Prostate gland (tissue), 2 donors: ENCODE measurements around the gene CRYBB3.

Source experiments
- CTCF ChIP-seq, 4 experiments: fragments of 200-600 bp in 2 of 4; fragments of 450-650 bp in 2 of 4; sonication (generic) in 2 of 4; IDR thresholded peaks; 1 replicate in 3 of 4; 2 replicates in 1 of 4; pipeline ENCODE4 v1.5.1; 2016 to 2019; ENCODE audit warnings: antibody characterized with exemption in 4 of 4, mild to moderate bottlenecking in 2 of 4, moderate library complexity in 2 of 4
- POLR2A ChIP-seq: fragments of 450-650 bp; IDR thresholded peaks from one replicate; pipeline ENCODE4 v1.6.1; 2016; ENCODE audit warnings: antibody characterized with exemption, mild to moderate bottlenecking
- POLR2AphosphoS5 ChIP-seq: sonication (generic); formaldehyde crosslinking; IDR thresholded peaks from one replicate; pipeline ENCODE4 v1.6.1; 2017; ENCODE audit warnings: antibody characterized with exemption

DNA sequence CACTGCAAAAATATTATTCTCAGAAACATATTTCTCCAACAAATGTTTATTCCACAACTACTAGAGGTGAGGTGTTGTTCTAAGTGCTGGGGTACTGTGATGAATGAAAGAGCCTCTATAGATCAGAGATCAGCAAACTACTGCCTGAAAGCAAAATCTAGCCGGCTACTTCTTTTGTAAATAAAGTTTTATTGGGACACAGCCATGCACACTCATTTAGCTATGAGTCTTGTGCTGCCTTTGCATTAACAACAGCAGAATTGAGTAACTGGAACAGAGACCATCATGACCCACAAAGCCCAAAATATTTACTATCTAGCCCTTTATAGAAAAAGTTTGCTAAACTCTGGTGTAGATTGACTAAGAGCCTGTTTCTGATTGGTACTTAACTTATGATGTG is 37.1 kb upstream of the CRYBB3 start:
- TF ChIP-seq CTCF (IDR thresholded peaks at IDR 0.05) = no peak
- TF ChIP-seq POLR2A = no peak
- no peak for TF ChIP-seq POLR2AphosphoS5
